PC-9 (cell line): Measurements from ENCODE around the gene ING3.

ENCODE experiments used
- EZH2 ChIP-seq: fragments of 200-600 bp; sonication (generic); IDR thresholded peaks from 2 replicates; pipeline ENCODE4 v1.8.0; 2017; ENCODE audit warnings: antibody characterized with exemption, low read depth
- TF ChIP-seq, protein P1 (sequence below): fragments of 200-600 bp; sonication (generic); conservative IDR thresholded peaks from 2 replicates; pipeline ENCODE4 v1.6.1; 2017; ENCODE audit warnings: mixed run types, antibody characterized with exemption, mild to moderate bottlenecking, moderate library complexity

DNA sequence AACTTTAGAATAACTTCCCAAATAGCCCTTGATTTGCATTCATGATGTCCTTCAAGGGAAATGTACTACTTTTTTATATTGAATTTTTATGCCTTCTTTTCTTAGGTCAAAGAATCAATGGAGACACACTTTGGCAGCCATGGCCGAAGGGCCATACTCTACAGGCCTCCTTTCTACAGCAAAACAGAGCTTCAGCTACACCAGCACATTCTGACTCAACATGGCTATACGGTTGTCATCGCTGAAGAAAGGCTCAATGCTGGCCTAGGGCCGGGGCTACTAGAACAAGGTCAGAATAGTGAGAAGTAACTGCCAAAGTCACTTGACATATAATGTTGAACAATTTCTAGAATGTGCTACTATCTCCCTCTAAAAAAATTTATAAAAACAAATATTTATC is 65.0 kb downstream of the ING3 start:
- TF ChIP-seq, protein P1, sequence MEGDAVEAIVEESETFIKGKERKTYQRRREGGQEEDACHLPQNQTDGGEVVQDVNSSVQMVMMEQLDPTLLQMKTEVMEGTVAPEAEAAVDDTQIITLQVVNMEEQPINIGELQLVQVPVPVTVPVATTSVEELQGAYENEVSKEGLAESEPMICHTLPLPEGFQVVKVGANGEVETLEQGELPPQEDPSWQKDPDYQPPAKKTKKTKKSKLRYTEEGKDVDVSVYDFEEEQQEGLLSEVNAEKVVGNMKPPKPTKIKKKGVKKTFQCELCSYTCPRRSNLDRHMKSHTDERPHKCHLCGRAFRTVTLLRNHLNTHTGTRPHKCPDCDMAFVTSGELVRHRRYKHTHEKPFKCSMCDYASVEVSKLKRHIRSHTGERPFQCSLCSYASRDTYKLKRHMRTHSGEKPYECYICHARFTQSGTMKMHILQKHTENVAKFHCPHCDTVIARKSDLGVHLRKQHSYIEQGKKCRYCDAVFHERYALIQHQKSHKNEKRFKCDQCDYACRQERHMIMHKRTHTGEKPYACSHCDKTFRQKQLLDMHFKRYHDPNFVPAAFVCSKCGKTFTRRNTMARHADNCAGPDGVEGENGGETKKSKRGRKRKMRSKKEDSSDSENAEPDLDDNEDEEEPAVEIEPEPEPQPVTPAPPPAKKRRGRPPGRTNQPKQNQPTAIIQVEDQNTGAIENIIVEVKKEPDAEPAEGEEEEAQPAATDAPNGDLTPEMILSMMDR: no peak
- TF ChIP-seq EZH2: no peak
